ENCODE results near the gene STPG3. TPM values are rescaled to one million over a fixed set of nuclear protein-coding genes. Genes with fewer than 3 reads are reported as not detected.
"Not testable (repeated sequence)": the region's sequence is repeated elsewhere in the genome, so short reads cannot be mapped to it uniquely, and the experiment has no call there.

STPG3 gene
- total RNA-seq, 1 donor from 2014 or later = 0.18 TPM

DNA sequence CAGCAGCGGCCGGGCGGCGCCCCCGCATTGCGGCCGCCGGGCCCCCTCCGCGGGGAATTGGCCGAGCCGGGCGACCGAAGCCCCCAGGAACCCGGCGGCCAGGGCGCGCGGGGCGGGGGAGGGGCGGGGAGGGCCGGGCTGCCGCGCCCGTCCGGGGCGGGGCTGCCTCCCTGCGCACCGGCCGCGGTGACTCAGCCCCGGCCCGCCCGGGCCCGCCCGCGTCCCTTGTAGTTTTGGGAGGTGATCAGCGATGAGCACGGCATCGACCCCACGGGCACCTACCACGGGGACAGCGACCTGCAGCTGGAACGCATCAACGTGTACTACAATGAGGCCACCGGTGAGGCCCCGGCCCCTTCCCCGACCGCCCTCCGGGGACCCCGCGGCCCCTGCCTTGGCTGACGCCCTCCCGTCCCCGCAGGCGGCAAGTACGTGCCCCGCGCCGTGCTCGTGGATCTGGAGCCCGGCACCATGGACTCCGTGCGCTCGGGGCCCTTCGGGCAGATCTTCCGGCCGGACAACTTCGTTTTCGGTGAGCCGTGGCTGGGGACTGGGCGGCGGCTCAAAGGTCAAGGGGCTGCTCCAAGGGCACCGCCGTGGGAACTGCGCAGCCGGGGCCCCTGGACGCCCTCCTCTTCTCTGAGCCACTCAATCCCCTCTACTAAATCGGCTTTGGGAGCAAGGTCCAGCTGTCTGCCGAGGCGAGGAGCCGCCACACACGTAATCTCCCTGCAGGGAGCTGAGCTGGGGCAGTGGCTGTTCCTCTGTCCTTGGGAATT, 9.4 kb upstream of the STPG3 start:
- peak in 1 of 2 experiments; percentile 54 for DNase-seq (ENCODE audit: low spot score in 2 of 2, unreplicated experiment in 2 of 2)
- Mint-ChIP-seq H3K9me3 (no peaks in the 10 kb centered on the region), H3K27me3 (ENCODE audit: low read depth) (no peaks in the 10 kb centered on the region), H3K36me3 (peaks cover 12% of the 10 kb centered on the region), H3K4me1 (peaks cover 24% of the 10 kb centered on the region), H3K27ac (peak overlapping the region; percentile 73), H3K4me3 (peak overlapping the region; percentile 89)
- TF ChIP-seq, protein P1, sequence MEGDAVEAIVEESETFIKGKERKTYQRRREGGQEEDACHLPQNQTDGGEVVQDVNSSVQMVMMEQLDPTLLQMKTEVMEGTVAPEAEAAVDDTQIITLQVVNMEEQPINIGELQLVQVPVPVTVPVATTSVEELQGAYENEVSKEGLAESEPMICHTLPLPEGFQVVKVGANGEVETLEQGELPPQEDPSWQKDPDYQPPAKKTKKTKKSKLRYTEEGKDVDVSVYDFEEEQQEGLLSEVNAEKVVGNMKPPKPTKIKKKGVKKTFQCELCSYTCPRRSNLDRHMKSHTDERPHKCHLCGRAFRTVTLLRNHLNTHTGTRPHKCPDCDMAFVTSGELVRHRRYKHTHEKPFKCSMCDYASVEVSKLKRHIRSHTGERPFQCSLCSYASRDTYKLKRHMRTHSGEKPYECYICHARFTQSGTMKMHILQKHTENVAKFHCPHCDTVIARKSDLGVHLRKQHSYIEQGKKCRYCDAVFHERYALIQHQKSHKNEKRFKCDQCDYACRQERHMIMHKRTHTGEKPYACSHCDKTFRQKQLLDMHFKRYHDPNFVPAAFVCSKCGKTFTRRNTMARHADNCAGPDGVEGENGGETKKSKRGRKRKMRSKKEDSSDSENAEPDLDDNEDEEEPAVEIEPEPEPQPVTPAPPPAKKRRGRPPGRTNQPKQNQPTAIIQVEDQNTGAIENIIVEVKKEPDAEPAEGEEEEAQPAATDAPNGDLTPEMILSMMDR (IDR thresholded peaks at IDR 0.05; ENCODE audit: unreplicated experiment) = no peak

DNA sequence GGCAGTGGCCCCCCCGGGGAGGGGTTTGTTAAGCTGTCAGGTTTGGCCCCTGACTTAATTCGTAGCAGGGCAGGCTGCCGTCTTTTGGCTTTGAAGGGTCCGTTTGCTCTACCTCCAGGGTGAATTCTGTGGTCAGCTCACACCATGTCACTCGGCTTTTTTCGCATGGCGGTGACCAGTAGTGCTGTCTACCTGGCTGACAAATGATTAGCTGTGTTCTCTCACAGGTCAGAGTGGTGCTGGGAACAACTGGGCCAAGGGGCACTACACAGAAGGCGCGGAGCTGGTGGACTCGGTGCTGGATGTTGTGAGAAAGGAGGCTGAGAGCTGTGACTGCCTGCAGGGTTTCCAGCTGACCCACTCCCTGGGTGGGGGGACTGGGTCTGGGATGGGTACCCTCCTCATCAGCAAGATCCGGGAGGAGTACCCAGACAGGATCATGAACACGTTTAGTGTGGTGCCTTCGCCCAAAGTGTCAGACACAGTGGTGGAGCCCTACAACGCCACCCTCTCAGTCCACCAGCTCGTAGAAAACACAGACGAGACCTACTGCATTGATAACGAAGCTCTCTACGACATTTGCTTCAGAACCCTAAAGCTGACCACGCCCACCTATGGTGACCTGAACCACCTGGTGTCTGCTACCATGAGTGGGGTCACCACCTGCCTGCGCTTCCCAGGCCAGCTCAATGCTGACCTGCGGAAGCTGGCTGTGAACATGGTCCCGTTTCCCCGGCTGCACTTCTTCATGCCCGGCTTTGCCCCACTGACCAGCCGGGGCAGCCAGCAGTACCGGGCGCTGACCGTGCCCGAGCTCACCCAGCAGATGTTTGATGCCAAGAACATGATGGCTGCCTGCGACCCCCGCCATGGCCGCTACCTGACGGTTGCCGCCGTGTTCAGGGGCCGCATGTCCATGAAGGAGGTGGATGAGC, 8.6 kb upstream of the STPG3 start:
- DNase-seq (ENCODE audit: low spot score in 2 of 2, unreplicated experiment in 2 of 2) = no peak
- Mint-ChIP-seq H3K36me3 (peaks cover 12% of the 10 kb centered on the region), H3K4me1 (peaks cover 24% of the 10 kb centered on the region), H3K9me3 (no peaks in the 10 kb centered on the region), H3K4me3 (peak overlapping the region; percentile 74), H3K27me3 (ENCODE audit: low read depth) (no peaks in the 10 kb centered on the region), H3K27ac (peak overlapping the region; percentile 73)
- TF ChIP-seq, protein P1 (IDR thresholded peaks at IDR 0.05; ENCODE audit: unreplicated experiment) = no peak

DNA sequence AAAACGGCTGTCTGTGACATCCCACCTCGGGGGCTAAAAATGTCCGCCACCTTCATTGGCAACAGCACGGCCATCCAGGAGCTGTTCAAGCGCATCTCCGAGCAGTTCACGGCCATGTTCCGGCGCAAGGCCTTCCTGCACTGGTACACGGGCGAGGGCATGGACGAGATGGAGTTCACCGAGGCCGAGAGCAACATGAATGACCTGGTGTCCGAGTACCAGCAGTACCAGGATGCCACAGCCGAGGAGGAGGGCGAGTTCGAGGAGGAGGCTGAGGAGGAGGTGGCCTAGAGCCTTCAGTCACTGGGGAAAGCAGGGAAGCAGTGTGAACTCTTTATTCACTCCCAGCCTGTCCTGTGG, 7.8 kb upstream of the STPG3 start:
- not testable (repeated sequence) for H3K27me3 Mint-ChIP-seq (ENCODE audit: low read depth); H3K27ac Mint-ChIP-seq; DNase-seq (ENCODE audit: low spot score in 2 of 2, unreplicated experiment in 2 of 2); H3K9me3 Mint-ChIP-seq
- Mint-ChIP-seq H3K36me3 (peaks cover 12% of the 10 kb centered on the region), H3K4me1 (peaks cover 22% of the 10 kb centered on the region), H3K4me3 (peak overlapping the region; percentile 74)

DNA sequence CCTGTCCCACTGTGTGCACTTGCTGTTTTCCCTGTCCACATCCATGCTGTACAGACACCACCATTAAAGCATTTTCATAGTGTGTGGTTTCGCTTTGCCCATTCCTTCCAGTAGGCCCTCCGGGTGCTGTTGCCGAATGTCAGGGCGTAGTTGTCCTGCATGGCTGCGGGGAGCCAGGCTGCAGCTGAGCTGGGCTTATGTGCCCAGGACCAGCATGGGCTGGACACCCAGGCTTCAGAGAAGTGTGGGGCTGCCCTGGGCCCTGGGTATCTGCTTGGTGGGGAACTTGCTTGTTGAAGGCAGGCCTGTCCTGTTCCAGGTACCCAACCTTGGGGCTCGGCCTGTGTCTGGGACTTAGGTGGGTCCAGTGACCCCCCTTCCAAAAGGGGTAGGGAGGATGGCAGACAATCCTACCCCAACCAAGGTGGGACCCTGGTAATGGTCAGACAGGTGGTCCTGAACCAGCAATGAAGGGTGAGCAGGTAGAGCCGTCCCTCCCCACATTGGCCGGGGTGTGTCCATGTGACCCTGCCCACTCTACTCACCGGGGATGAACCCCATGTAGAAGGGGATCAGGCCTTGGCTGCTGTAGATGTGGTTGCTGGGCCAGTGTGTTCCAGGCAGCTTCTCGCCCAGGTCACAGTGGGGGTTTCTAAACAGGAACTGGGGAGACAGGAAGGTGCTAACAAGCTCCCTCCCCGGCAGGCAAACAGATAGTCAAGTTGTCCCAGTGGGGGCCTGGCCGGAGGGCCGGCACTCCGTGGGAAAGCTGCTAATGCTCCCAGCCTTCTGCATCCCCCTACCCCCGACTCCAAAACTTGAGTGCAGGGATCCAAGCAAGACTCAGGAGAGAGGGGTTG, 7.2 kb upstream of the STPG3 start:
- no peak overlapping the region for H3K27ac Mint-ChIP-seq
- no peaks in the 10 kb centered on the region for H3K9me3 Mint-ChIP-seq
- DNase-seq (ENCODE audit: low spot score in 2 of 2, unreplicated experiment in 2 of 2) = no peak
- H3K4me1 Mint-ChIP-seq = peaks cover 20% of the 10 kb centered on the region
- H3K36me3 Mint-ChIP-seq = peaks cover 12% of the 10 kb centered on the region
- TF ChIP-seq, protein P1 (IDR thresholded peaks at IDR 0.05; ENCODE audit: unreplicated experiment) = no peak
- peak overlapping the region; percentile 6 for H3K4me3 Mint-ChIP-seq
- H3K27me3 Mint-ChIP-seq (ENCODE audit: low read depth) = no peaks in the 10 kb centered on the region

DNA sequence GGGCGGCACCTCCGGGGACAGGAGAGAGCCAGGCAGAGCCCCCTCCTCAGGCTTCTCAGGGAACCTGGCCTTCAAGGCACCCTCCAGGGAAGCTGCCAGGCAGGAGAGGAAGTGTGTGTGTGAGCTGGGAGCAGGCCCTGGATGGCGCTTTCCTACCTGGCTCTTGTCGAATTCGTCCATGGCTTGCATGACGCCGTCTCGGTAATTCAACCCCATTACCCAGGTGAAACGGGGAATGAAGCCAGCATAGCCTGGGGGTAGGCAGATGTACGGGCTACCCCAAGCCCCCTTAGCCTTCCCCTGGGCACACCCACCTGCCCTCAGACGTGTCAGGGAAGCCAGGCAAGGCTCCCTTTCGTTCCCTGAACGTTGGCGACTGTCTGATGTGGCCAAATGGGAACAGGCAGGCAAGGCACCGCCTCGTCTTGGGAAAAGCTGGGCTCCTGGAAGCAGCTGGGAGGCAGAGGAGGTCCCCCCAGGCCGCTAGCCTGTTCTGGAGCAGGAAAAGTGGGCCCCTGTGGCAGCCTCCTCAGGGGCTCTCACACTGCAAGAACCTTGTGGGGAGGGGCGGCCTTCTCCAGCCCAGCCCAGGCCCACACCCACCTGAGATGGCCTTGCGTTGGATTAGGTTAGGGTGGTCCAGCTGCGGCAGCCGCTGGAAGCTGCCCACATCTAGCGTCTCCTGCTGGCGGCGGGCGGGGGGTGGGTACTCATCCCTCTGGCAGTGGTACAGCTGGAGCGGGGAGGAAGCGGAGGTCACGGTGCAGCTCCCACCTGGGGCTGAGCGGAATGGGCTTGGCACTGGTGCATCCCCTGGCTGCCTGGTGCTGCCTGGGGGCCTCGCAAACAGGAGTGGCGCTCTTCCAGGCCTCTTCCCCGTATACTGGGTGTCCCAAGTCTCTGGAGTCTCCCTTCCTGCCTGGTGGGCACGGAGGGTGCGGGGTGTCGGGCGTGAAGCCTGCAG, 6.3 kb upstream of the STPG3 start:
- TF ChIP-seq, protein P1 (IDR thresholded peaks at IDR 0.05; ENCODE audit: unreplicated experiment) = no peak
- H3K4me3 Mint-ChIP-seq = no peak overlapping the region
- no peaks in the 10 kb centered on the region for H3K9me3 Mint-ChIP-seq
- H3K4me1 Mint-ChIP-seq = peaks cover 13% of the 10 kb centered on the region
- no peak overlapping the region for H3K27ac Mint-ChIP-seq
- H3K36me3 Mint-ChIP-seq = peaks cover 12% of the 10 kb centered on the region
- no peak for DNase-seq (ENCODE audit: low spot score in 2 of 2, unreplicated experiment in 2 of 2)
- no peaks in the 10 kb centered on the region for H3K27me3 Mint-ChIP-seq (ENCODE audit: low read depth)
